GM12801 (cell line): Measurements from ENCODE around the gene APOL4.

Source experiments
- CTCF ChIP-seq: IDR thresholded peaks from one replicate; pipeline ENCODE4 v1.5.1; 2011; ENCODE audit warnings: control low read depth; ENCODE audit not compliant: insufficient read length; ENCODE audit errors: extremely low read depth

Gene APOL4

GRCh38 chr22:36154423-36154945 lies 47.1 kb downstream of the APOL4 start:
- no peak for TF ChIP-seq CTCF

- no peak for TF ChIP-seq CTCF
These were observed 47.8 kb downstream of the APOL4 start for GRCh38 chr22:36153501-36154422.

- TF ChIP-seq CTCF: no peak
These were observed 49.5 kb downstream of the APOL4 start for GRCh38 chr22:36152088-36152487.

- no peak for TF ChIP-seq CTCF
These were observed 50.5 kb downstream of the APOL4 start for GRCh38 chr22:36151006-36151595.

- TF ChIP-seq CTCF: no peak
These were observed 52.2 kb downstream of the APOL4 start for GRCh38 chr22:36149441-36149840.

GRCh38 chr22:36148411-36148810 lies 53.2 kb downstream of the APOL4 start:
- TF ChIP-seq CTCF: no peak

- TF ChIP-seq CTCF: no peak
These were observed 54.3 kb downstream of the APOL4 start for GRCh38 chr22:36147196-36147791.
